DOHH2 (cell line): ENCODE data around the gene SCD5.
"Not testable (repeated sequence)": the region's sequence is repeated elsewhere in the genome, so short reads cannot be mapped to it uniquely, and the experiment has no call there.

ENCODE experiments used
- H3F3A ChIP-seq: fragments of 200-600 bp; sonication (generic), shearing (Covaris generic); 2 replicates; pipeline ENCODE4 v1.6.0; 2016; ENCODE audit warnings: antibody characterized with exemption, mild to moderate bottlenecking; ENCODE audit not compliant: control insufficient read depth, insufficient read depth
- H3K27ac ChIP-seq: fragments of 200-600 bp; sonication (generic); 2 replicates; pipeline ENCODE4 v1.5.1; 2014; ENCODE audit warnings: low read depth, mild to moderate bottlenecking, low read length, moderate library complexity
- H3K27me3 ChIP-seq: fragments of 200-600 bp; sonication (generic); 2 replicates; pipeline ENCODE4 v1.6.1; 2014; ENCODE audit warnings: mild to moderate bottlenecking, low read length, mixed read lengths; ENCODE audit not compliant: control insufficient read depth
- H3K36me3 ChIP-seq: fragments of 200-600 bp; sonication (generic); 2 replicates; pipeline ENCODE4 v1.6.1; 2014; ENCODE audit warnings: mild to moderate bottlenecking, low read length, moderate library complexity, mixed read lengths; ENCODE audit not compliant: control insufficient read depth
- H3K4me1 ChIP-seq: fragments of 200-600 bp; sonication (generic); 2 replicates; pipeline ENCODE4 v1.6.1; 2014; ENCODE audit warnings: mild to moderate bottlenecking, low read length, mixed read lengths; ENCODE audit not compliant: control insufficient read depth
- H3K4me2 ChIP-seq: fragments of 200-600 bp; sonication (generic); 2 replicates; pipeline ENCODE4 v1.6.0; 2014; ENCODE audit warnings: mild to moderate bottlenecking, low read length, moderate library complexity
- H3K4me3 ChIP-seq: fragments of 200-600 bp; sonication (generic); 2 replicates; pipeline ENCODE4 v1.5.1; 2014; ENCODE audit warnings: mild to moderate bottlenecking, low read length, mixed read lengths
- H3K79me2 ChIP-seq: fragments of 200-600 bp; sonication (generic); 2 replicates; pipeline ENCODE4 v1.6.1; 2014; ENCODE audit warnings: mild to moderate bottlenecking, low read length, mixed read lengths; ENCODE audit not compliant: control insufficient read depth
- H3K9me2 ChIP-seq: fragments of 200-600 bp; sonication (generic); replicated peaks from 2 replicates; pipeline ENCODE4 v1.6.1; 2014; ENCODE audit warnings: mild to moderate bottlenecking, low read length, mixed read lengths; ENCODE audit not compliant: control insufficient read depth
- H3K9me3 ChIP-seq: fragments of 200-600 bp; sonication (generic); 2 replicates; pipeline ENCODE4 v1.6.1; 2014; ENCODE audit warnings: antibody characterized with exemption, low read length, mixed read lengths; ENCODE audit not compliant: control insufficient read depth, insufficient read depth
- H4K20me1 ChIP-seq: fragments of 200-600 bp; sonication (generic); 2 replicates; pipeline ENCODE4 v1.6.0; 2014; ENCODE audit warnings: low read depth, mild to moderate bottlenecking, antibody characterized with exemption, low read length, moderate library complexity; ENCODE audit not compliant: control insufficient read depth, insufficient read depth
- CTCF ChIP-seq: fragments of 200-600 bp; sonication (generic); IDR thresholded peaks from one replicate; pipeline ENCODE4 v1.5.1; 2014; ENCODE audit warnings: antibody characterized with exemption, mild to moderate bottlenecking, low read depth, low read length; ENCODE audit not compliant: poor library complexity, severe bottlenecking
- EZH2phosphoT487 ChIP-seq: fragments of 200-600 bp; sonication (generic); IDR thresholded peaks from 2 replicates; pipeline ENCODE4 v1.6.1; 2017; ENCODE audit warnings: borderline replicate concordance, mild to moderate bottlenecking, antibody characterized with exemption, low read length, moderate library complexity, mixed read lengths

Gene SCD5

GRCh38 chr4:82820689-82821088 lies 22.1 kb upstream of the SCD5 start:
- Histone ChIP-seq H3K36me3 (peaks cover 64% of the 10 kb centered on the region), H3F3A (0 out of 2 replicates have a peak, but pooled peaks cover 4% of the 10 kb centered on the region), H4K20me1 (no peaks in the 10 kb centered on the region), H3K4me1 (no peaks in the 10 kb centered on the region), H3K27me3 (no peaks in the 10 kb centered on the region), H3K4me3 (no peak overlapping the region), H3K27ac (no peak overlapping the region), H3K9me3 (no peaks in the 10 kb centered on the region), H3K4me2 (no peak overlapping the region), H3K79me2 (no peaks in the 10 kb centered on the region), H3K9me2 (no peaks in the 10 kb centered on the region)
- TF ChIP-seq CTCF (no peak), EZH2phosphoT487 (no peak)

GRCh38 chr4:82818664-82819662 lies 20.4 kb upstream of the SCD5 start:
- no peaks in the 10 kb centered on the region for H3K9me3 ChIP-seq
- 0 out of 2 replicates have a peak, but pooled peaks cover 4% of the 10 kb centered on the region for H3F3A ChIP-seq
- no peaks in the 10 kb centered on the region for H3K9me2 ChIP-seq
- H3K79me2 ChIP-seq: no peaks in the 10 kb centered on the region
- H3K4me3 ChIP-seq: no peak overlapping the region
- no peaks in the 10 kb centered on the region for H4K20me1 ChIP-seq
- no peak overlapping the region for H3K27ac ChIP-seq
- H3K4me2 ChIP-seq: no peak overlapping the region
- no peaks in the 10 kb centered on the region for H3K27me3 ChIP-seq
- no peaks in the 10 kb centered on the region for H3K4me1 ChIP-seq
- no peak for TF ChIP-seq CTCF
- H3K36me3 ChIP-seq: peaks cover 49% of the 10 kb centered on the region

GRCh38 chr4:82816874-82817273 lies 18.3 kb upstream of the SCD5 start:
- not testable (repeated sequence) for H3K4me1 ChIP-seq, H3K27ac ChIP-seq, H3F3A ChIP-seq, H3K9me2 ChIP-seq, H3K27me3 ChIP-seq, H4K20me1 ChIP-seq, H3K79me2 ChIP-seq, H3K9me3 ChIP-seq, H3K4me2 ChIP-seq, H3K4me3 ChIP-seq
- peaks cover 30% of the 10 kb centered on the region for H3K36me3 ChIP-seq

GRCh38 chr4:82814034-82814433 lies 15.4 kb upstream of the SCD5 start:
- peaks cover 11% of the 10 kb centered on the region for H3K36me3 ChIP-seq
- no peaks in the 10 kb centered on the region for H3K79me2 ChIP-seq
- no peaks in the 10 kb centered on the region for H3K9me3 ChIP-seq
- TF ChIP-seq CTCF (no peak), EZH2phosphoT487 (no peak)
- H3K9me2 ChIP-seq: no peaks in the 10 kb centered on the region
- no peak overlapping the region for H3K27ac ChIP-seq
- H3F3A ChIP-seq: 0 out of 2 replicates have a peak, but pooled peaks cover 4% of the 10 kb centered on the region
- H3K4me1 ChIP-seq: peaks cover 6% of the 10 kb centered on the region
- H3K4me2 ChIP-seq: no peak overlapping the region
- no peaks in the 10 kb centered on the region for H4K20me1 ChIP-seq
- no peak overlapping the region for H3K4me3 ChIP-seq
- H3K27me3 ChIP-seq: no peaks in the 10 kb centered on the region
